ENCODE measurements around the gene PAIP2B.
"Not testable (repeated sequence)": the region's sequence is repeated elsewhere in the genome, so short reads cannot be mapped to it uniquely, and the experiment has no call there.

Gene PAIP2B

GRCh38 chr2:71206271-71206670 is 20.6 kb downstream of the PAIP2B start:
- no peaks in the 10 kb centered on the region for H3K4me1 ChIP-seq
- H3K4me3 ChIP-seq = no peak overlapping the region
- no peak overlapping the region for H3K27ac ChIP-seq
- H3K9me3 ChIP-seq (replicated peaks in 1 of 11) = peaks cover 0 to 7% (median 0%) of the 10 kb centered on the region in 11 experiments; a peak in 2 of 22 replicates
- no peaks in the 10 kb centered on the region for H4K20me1 ChIP-seq
- TF ChIP-seq Cebpa-rat (IDR thresholded peaks at IDR 0.05) = no peak
- H3K36me3 ChIP-seq = no peaks in the 10 kb centered on the region
- H3K4me2 ChIP-seq = no peak overlapping the region
- no peaks in the 10 kb centered on the region for H3K27me3 ChIP-seq
- no peak overlapping the region for H3K9ac ChIP-seq

- H3K4me1 ChIP-seq = peaks cover 0 to 14% (median 0%) of the 10 kb centered on the region in 10 experiments; a peak in 2 of 20 replicates
- H3K27ac ChIP-seq = no peak overlapping the region
- H4K20me1 ChIP-seq = no peaks in the 10 kb centered on the region
- H3K4me3 ChIP-seq = no peak overlapping the region
- H3K9ac ChIP-seq = no peak overlapping the region
- H3K9me3 ChIP-seq (replicated peaks in 1 of 11) = peaks cover 0 to 11% (median 1%) of the 10 kb centered on the region in 11 experiments; a peak in 5 of 22 replicates
- H3K36me3 ChIP-seq = no peaks in the 10 kb centered on the region; a peak in 1 of 22 replicates
- H3K27me3 ChIP-seq = no peaks in the 10 kb centered on the region
- H3K4me2 ChIP-seq = no peak overlapping the region
- no peak for TF ChIP-seq Cebpa-rat (IDR thresholded peaks at IDR 0.05)
Measured at GRCh38 chr2:71191570-71191943, 35.3 kb downstream of the PAIP2B start.

GRCh38 chr2:71190656-71191569 is 36.0 kb downstream of the PAIP2B start:
- H3K4me2 ChIP-seq = no peak overlapping the region

GRCh38 chr2:71187589-71187988 is 39.3 kb downstream of the PAIP2B start:
- Histone ChIP-seq H3K9ac (no peak overlapping the region), H3K4me1 (peaks cover 0 to 23% (median 5%) of the 10 kb centered on the region in 10 experiments; a peak in 9 of 20 replicates), H3K27ac (no peak overlapping the region), H3K4me2 (no peak overlapping the region), H3K9me3 (replicated peaks in 1 of 11) (no peaks in the 10 kb centered on the region), H3K4me3 (no peak overlapping the region), H3K36me3 (no peaks in the 10 kb centered on the region), H3K27me3 (no peaks in the 10 kb centered on the region), H4K20me1 (no peaks in the 10 kb centered on the region)
- TF ChIP-seq Cebpa-rat (IDR thresholded peaks at IDR 0.05) = no peak

More at GRCh38 chr2:71190656-71191569, 36.0 kb downstream of the PAIP2B start:
- Histone ChIP-seq H3K4me3 (no peak overlapping the region), H3K9ac (no peak overlapping the region), H3K9me3 (replicated peaks in 1 of 11) (peaks cover 0 to 5% (median 0%) of the 10 kb centered on the region in 11 experiments; a peak in 2 of 22 replicates), H3K27ac (no peak overlapping the region), H3K4me1 (peaks cover 0 to 14% (median 0%) of the 10 kb centered on the region in 10 experiments; a peak in 2 of 20 replicates), H3K36me3 (no peaks in the 10 kb centered on the region), H4K20me1 (no peaks in the 10 kb centered on the region), H3K27me3 (no peaks in the 10 kb centered on the region)
- TF ChIP-seq Cebpa-rat (IDR thresholded peaks at IDR 0.05) = no peak

- H3K36me3 ChIP-seq = no peaks in the 10 kb centered on the region
- H3K27ac ChIP-seq = no peak overlapping the region
- no peak overlapping the region for H3K4me2 ChIP-seq
- H3K9ac ChIP-seq = no peak overlapping the region
- no peaks in the 10 kb centered on the region for H3K27me3 ChIP-seq
- no peak overlapping the region for H3K4me3 ChIP-seq
- H3K9me3 ChIP-seq (replicated peaks in 1 of 11) = no peaks in the 10 kb centered on the region
- no peak for TF ChIP-seq Cebpa-rat (IDR thresholded peaks at IDR 0.05)
- no peaks in the 10 kb centered on the region for H4K20me1 ChIP-seq
- H3K4me1 ChIP-seq = peaks cover 0 to 23% (median 5%) of the 10 kb centered on the region in 10 experiments; a peak in 9 of 20 replicates
Measured at GRCh38 chr2:71186973-71187372, 39.9 kb downstream of the PAIP2B start.

GRCh38 chr2:71183306-71184115 is 43.4 kb downstream of the PAIP2B start:
- H3K4me1 ChIP-seq = peaks cover 0 to 16% (median 5%) of the 10 kb centered on the region in 10 experiments; a peak in 9 of 20 replicates
- not testable (repeated sequence) for H3K27me3 ChIP-seq; H3K9me3 ChIP-seq (replicated peaks in 1 of 11); H3K36me3 ChIP-seq; H3K4me3 ChIP-seq; H4K20me1 ChIP-seq; H3K9ac ChIP-seq
- peak overlapping the region in 6 of 11 experiments; percentile 18 to 69 (median 31); a peak in 8 of 22 replicates for H3K4me2 ChIP-seq
- peak overlapping the region in 3 of 11 experiments; percentile 15 to 41 (median 25); a peak in 2 of 22 replicates for H3K27ac ChIP-seq

- peaks cover 0 to 12% (median 5%) of the 10 kb centered on the region in 10 experiments; a peak in 9 of 20 replicates for H3K4me1 ChIP-seq
- H3K27ac ChIP-seq = no peak overlapping the region
- H3K36me3 ChIP-seq = no peaks in the 10 kb centered on the region
- H3K4me3 ChIP-seq = no peak overlapping the region
- TF ChIP-seq Cebpa-rat (IDR thresholded peaks at IDR 0.05) = no peak
- H3K9me3 ChIP-seq (replicated peaks in 1 of 11) = no peaks in the 10 kb centered on the region
- H3K9ac ChIP-seq = no peak overlapping the region
- H4K20me1 ChIP-seq = no peaks in the 10 kb centered on the region
- no peaks in the 10 kb centered on the region for H3K27me3 ChIP-seq
- H3K4me2 ChIP-seq = no peak overlapping the region
Measured at GRCh38 chr2:71181316-71181715, 45.6 kb downstream of the PAIP2B start.

GRCh38 chr2:71178836-71179235 is 48.1 kb downstream of the PAIP2B start:
- not testable (repeated sequence) for H3K27ac ChIP-seq; H3K9me3 ChIP-seq (replicated peaks in 1 of 11); H3K27me3 ChIP-seq; H4K20me1 ChIP-seq; H3K4me3 ChIP-seq; H3K4me2 ChIP-seq; H3K36me3 ChIP-seq; H3K9ac ChIP-seq
- peaks cover 4 to 22% (median 17%) of the 10 kb centered on the region in 10 experiments; a peak in 19 of 20 replicates for H3K4me1 ChIP-seq

GRCh38 chr2:71174207-71174606 is 52.7 kb downstream of the PAIP2B start:
- no peak overlapping the region for H3K27ac ChIP-seq
- no peaks in the 10 kb centered on the region for H3K9me3 ChIP-seq (replicated peaks in 1 of 11)
- peak overlapping the region; percentile 17 to 81 (median 63); a peak in 20 of 22 replicates for H3K4me2 ChIP-seq
- H4K20me1 ChIP-seq = no peaks in the 10 kb centered on the region
- no peaks in the 10 kb centered on the region for H3K27me3 ChIP-seq
- peaks cover 0 to 27% (median 15%) of the 10 kb centered on the region in 10 experiments; a peak in 17 of 20 replicates for H3K4me1 ChIP-seq
- H3K9ac ChIP-seq = no peak overlapping the region
- no peak for TF ChIP-seq Cebpa-rat (IDR thresholded peaks at IDR 0.05)
- H3K36me3 ChIP-seq = no peaks in the 10 kb centered on the region
- no peak overlapping the region for H3K4me3 ChIP-seq
